HG03432 (cell line): Measurements from ENCODE around the gene HEATR5B.
"Not testable (repeated sequence)": the region's sequence is repeated elsewhere in the genome, so short reads cannot be mapped to it uniquely, and the experiment has no call there.

Experiments
- ATAC-seq: cut with Tn5 transposase; IDR thresholded peaks from one replicate; pipeline ENCODE4 v1.9.1; 2021; ENCODE audit warnings: mild to moderate bottlenecking, moderate library complexity; ENCODE audit not compliant: unreplicated experiment

Gene HEATR5B

GRCh38 chr2:36951027-36951518 is 133.1 kb downstream of the HEATR5B start:
- ATAC-seq, result no peak

GRCh38 chr2:36949845-36950244 is 134.3 kb downstream of the HEATR5B start:
- ATAC-seq, result no peak

DNA sequence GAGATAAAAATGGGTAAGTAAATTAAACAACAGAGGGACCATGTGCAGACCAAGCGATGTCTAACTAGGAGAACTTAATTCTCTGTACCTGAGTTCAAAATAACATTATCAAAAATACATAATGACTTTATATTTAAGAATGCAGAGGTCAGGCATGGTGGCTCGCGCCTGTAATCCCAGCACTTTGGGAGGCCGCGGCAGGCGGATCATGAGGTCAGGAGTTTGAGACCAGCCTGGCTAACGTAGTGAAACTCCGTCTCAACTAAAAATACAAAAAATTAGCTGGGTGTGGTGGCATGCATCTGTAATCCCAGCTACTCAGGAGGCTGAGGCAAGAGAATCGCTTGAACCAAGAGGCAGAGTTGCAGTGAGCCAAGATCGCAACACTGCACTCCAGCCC is 138.9 kb downstream of the HEATR5B start:
- not testable (repeated sequence) for ATAC-seq

DNA sequence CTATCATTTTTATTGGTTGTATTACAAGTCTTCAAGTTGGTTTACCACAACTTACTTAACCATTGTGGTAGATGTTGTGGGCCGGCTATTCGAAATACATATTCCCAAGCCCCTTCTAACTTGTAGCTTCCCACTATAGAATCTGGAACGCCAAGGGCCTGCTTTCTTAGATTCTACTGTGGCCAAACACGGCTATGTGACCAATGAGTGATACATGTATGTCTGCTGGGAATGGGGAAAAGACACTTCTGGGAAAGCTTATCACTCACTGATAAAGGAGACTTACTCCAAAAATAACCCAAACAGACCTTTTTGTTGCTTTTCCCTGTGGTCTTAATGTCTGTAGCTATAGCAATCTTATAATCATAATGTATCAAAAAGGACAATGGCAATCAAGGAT is 142.3 kb downstream of the HEATR5B start:
- ATAC-seq, result no peak

DNA sequence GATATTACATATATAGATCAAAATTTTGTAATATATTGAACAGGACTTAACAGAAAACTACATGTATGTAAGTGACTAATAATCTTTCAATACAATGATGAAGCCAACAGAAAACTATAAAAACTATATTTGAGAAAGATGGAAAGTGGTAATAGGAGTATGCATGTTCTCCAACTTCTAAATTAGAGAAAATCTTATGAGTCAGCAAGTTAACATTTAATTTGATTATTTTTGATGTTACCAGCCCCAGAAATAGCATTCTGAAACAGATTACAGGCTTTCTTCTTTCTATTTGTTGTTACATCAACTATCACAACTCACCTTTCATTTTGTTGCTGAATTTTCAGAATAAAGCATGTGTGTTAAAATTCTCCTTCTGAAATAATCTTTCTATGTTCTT is 147.6 kb downstream of the HEATR5B start:
- ATAC-seq, result not testable (repeated sequence)

DNA sequence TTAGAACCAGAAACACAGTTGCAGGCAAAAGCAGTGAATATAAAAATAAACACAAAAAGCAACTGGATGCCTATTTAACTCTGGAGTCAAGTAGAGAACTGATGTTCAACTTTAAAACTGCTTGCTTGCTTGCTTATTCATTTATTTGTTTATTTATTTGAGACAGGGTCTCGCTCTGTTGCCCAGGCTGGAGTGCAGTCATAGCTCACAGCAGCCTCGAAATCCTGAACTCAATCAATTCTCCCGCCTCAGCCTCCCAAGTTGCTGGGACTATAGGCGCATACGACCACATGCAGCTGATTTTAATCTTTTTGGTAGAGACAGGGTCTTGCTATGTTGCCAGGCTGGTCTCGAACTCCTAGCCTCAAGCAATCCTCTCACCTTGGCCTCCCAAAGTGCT is 152.5 kb downstream of the HEATR5B start:
- ATAC-seq, result not testable (repeated sequence)
